NK-92 (cell line): ENCODE results near the gene MSH2.

Experiments used
- DNase-seq: peaks from one replicate; lab custom pipeline; 2025; ENCODE audit not compliant: unreplicated experiment; lab: John Stamatoyannopoulos, UW

Gene MSH2

GRCh38 chr2:47504174-47504810 lies 101.3 kb downstream of the MSH2 start:
- DNase-seq = no peak

DNA sequence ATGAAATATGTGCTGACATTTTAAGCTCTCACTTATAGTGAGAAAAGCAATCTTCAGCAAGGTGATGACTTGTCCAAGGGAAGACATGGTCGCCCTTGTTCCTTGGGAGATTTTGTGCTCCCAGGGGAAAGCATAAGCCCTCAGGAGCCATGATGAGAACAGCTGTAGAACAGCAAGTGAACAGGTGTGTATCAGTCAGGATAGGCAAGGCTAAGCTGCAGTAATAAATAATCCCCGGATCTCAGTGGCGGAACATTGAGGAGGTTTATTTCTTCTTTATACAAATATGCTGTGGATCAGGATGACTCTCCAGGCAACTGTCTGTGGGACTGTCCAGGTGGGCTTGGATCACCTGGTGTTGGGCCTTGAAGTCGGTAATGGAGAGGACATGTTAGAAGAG lies 103.1 kb downstream of the MSH2 start:
- DNase-seq = no peak

GRCh38 chr2:47506436-47506835 lies 103.5 kb downstream of the MSH2 start:
- no peak for DNase-seq

DNA sequence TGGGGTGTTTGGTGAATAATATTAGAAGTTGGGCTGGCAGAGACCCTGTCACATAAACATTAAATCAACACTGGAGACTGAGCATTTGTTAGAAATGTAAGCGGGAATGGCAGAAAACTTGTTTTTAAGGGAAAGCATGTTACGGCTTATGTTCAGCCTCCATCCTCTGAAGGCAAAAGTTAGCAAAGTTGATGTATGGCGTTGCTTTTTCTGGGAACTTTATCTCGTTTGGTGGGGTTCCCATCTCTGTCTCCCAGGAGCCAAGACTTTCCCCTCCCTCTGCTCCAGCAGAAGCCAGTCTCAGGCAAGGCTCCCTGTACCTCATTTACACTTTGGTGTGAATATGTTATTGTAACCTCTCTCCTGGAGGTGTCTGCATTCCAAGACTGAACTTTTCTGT lies 105.1 kb downstream of the MSH2 start:
- DNase-seq = no peak

DNA sequence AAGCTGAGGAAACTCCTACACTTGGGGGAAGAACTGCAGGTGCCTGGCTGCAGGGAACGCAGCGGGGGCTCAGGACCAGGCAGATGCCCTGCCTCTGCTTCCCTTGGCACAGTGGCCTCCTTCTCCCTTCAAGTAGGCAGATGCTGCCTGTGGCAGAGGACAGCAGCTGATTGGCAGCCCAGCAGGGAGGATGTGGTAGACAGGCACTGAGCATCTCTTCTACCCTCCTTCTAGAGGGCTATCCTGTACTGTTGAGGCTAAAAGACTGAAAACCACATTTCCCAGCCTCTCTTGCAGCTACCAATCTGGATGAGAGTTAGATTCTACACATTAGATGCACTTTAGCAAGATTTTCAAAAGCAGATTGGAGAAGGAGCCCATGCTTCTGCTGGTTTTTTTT lies 105.7 kb downstream of the MSH2 start:
- DNase-seq = no peak

DNA sequence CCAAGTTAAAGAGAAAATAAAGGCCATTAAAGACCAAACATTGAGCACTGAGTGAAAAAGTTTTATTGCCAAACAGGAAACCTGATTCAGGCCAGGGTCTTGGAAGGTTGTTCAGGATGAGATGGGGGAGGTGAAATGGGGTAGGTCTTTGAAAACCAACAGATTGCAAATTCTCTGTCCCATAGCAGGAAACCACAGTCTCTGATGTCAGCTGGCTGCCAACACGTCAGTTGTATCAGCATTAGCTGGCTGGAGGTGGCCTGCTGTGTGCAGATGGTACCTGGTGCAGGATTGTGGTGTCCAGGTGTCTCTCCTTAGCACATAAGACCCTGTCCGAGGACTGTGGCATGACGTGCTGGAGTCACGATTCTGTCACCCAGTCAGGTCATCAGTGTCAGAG lies 106.3 kb downstream of the MSH2 start:
- DNase-seq = no peak

- no peak for DNase-seq
Observed at GRCh38 chr2:47509821-47510385, 106.9 kb downstream of the MSH2 start.

DNA sequence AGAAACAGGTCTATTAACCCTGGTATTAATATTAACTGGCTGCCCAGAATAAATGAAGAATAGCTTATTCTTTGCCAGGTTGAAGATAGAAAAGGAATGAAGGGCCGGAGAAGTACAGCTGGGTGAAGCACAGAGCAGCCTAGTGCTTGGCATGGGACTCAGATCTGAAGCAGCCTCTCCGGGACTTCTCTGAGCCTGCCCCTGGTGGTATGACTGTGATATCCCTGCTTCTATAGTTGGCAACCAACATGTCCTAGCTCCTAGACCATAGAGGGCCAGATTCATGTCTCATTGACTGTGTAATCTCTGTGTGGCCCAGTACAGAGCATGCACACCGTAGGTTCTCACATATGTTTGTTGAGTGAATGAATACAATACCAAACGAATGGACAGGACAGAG lies 107.8 kb downstream of the MSH2 start:
- no peak for DNase-seq

GRCh38 chr2:47512581-47513083 lies 109.7 kb downstream of the MSH2 start:
- no peak for DNase-seq

DNA sequence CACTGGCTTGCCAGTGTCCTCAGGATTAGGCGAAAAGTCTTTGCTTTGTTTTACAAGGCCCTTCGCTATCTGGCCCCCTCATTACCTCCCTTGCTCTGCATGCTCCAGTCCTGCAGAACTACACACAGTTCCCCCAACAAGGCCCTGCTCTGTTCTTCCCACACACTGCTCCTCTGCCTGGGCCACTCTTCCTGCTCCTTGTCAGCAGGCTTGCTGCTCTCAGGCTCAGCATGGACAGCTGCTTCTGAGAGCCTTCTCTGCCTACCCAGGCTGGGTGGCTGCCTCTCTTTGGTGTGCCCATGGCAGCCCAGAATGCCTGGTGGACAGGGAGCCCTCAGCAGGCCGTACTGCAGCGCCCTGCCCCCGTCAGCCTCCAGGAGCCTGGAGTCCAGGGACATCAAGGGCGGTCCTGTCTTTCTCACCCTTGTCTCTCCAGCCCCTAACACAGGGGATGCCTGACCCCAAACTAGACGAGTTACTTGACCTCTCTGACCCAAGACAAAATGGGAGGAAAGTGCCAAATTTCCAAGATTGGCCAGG lies 111.1 kb downstream of the MSH2 start:
- no peak for DNase-seq

- no peak for DNase-seq
Observed at GRCh38 chr2:47516360-47517104, 113.6 kb downstream of the MSH2 start.

DNA sequence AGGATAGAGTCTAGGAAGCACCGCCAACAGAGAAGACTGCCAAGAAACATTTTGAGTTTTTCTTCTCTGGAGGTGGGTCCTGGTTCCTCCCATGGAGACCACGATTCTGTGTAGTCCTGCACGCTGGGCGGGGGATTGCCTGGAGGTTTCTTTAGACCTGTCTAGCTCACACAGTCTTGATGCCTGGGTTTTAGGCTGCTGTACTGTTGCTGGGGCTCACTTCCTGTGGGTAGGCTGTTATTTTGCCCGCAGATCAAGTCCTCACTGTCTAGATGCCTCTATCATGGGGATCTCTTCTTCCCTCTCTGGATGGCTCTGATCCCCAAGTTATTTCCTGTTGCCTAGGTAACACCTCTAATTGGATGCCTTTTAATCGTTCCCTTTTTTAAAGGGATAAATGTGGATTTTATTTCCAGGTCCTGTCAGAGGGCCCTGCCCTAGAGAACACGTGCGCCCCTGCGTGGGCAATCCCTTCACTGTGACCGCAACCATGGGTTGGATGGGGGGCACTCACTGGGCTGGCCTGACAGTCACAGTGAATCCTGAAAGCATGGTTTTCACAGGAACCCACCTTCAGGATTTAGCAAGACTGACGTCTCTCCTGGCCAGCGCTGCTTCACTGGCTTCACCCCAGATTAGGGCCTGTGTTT lies 115.7 kb downstream of the MSH2 start:
- DNase-seq = no peak

GRCh38 chr2:47519147-47519537 lies 116.2 kb downstream of the MSH2 start:
- no peak for DNase-seq

DNA sequence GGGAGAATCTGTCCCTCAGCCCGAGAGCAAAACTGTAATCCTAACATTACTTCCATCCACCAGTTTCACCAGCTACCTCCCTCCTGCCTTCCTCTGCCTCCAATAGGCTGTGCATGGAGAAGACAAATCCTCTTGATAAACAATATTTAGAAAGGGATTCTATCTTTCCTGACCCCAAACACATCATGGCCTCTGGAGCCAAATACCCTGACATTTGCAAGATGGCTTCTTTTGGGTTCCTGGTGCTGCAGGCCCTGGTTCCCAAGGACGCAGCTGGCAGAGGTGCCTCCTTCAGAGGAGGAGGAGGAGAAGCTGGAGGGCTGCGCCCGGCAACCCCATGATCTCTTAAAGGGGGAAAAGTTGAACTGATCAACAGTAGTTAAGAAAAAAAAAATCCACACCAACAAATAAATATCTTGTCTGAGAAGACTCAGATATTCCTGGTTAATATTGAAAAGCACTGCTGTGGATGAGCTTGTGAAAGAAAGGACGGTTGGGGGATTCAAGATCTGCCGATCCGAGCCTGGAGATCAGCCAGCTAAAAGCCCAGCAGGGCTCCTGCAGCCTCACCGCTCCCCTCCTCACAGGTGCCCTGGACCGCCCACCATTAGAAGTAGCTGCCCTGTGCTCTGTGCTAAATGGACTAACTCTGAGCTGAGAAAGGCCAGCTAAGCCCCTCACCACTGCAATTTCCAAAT lies 116.8 kb downstream of the MSH2 start:
- no peak for DNase-seq

GRCh38 chr2:47520302-47520630 lies 117.3 kb downstream of the MSH2 start:
- no peak for DNase-seq

GRCh38 chr2:47520825-47521665 lies 118.1 kb downstream of the MSH2 start:
- DNase-seq = no peak

DNA sequence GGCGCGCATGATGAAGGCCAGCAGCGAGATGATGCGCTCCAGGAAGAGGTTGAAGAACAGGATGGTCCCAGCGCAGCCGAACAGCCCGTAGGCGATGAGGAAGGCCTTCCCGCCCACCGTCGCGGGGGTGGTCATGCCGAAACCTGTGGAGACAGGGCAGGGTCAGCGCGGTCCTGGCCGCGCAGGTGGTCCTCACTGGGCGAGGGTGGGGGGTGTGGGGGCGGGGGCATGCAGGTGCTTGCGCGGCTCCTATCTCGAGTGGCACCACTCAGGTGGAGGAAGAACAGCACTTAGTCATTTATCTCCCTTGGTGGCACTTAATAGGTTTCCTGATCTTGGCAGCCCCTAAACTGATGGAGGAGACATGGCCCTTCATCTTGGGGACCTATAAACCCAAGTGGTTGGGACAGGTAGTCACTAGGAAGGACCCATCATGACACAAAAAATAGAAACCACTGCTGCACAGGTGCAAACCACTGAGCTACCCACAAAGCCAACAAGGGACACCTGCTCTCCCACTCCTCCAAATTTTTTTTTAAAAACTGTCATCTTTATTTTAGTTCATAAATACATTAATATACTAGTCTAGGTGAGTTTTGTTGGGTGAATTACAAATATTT lies 118.8 kb downstream of the MSH2 start:
- no peak for DNase-seq

DNA sequence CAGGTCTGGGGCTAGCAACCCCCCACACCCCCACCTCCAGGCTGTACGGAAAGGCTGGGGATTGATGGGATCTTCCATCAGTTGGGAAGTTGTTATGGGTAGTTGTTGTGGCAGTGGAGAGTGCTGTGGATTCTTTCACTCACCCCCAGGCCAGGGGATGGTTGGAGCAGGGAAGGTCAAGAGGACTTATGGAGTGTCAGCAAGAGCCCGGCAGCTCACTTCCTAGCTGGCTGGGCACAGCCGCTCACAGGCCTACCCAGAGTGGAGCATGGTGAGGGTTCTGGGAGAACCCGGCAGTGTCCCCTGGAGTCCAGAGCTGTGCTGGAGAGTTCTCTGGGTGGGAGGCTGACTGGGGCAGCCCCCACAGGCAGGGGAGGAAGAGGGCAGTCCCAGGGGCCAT lies 122.2 kb downstream of the MSH2 start:
- DNase-seq = no peak

DNA sequence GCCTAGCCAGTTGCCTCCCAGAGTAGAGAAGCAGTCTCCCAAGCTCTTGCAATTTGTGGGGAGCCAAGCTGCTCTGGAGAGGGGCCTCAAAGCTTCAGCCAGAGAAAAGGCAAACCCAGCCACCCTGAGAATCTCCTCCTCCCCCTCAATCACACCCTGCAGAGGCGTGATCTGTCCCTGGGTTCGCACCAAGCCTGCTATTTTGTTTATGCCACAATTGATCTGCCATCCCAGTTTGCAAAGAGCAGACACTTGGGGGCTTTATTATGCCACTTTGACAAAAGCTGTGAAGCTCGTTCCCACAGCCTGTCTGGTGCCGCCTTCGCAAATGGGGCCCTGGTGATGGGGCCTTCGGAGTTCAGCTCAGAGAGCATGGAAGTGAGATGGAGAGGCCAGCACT lies 125.5 kb downstream of the MSH2 start:
- no peak for DNase-seq

- DNase-seq = no peak
Observed at GRCh38 chr2:47528874-47529273, 125.9 kb downstream of the MSH2 start.
